K562 (cell line): ENCODE data around the gene MIX23.

Source experiments
- FOSL1 ChIP-seq: fragments of 200-800 bp; sonication (Bioruptor generic); conservative IDR thresholded peaks from 2 replicates; pipeline ENCODE4 v1.6.1; 2016; ENCODE audit warnings: missing genetic modification characterization, missing compliant biosample characterization
- ZEB2 ChIP-seq: fragments of 450-650 bp; IDR thresholded peaks from 2 replicates; pipeline ENCODE4 v1.6.1; 2016
- ZKSCAN8 ChIP-seq: fragments of 200-800 bp; sonication (Bioruptor generic); IDR thresholded peaks from 2 replicates; pipeline ENCODE4 v1.6.1; 2016; ENCODE audit warnings: missing genetic modification characterization, missing compliant biosample characterization

GRCh38 chr3:122351612-122352011, 31.4 kb downstream of the MIX23 start:
- TF ChIP-seq FOSL1 (tag), result no peak
- no peak for TF ChIP-seq ZEB2
- no peak for TF ChIP-seq ZKSCAN8 (CRISPR knock-in tag)
